Fibroblast of the aortic adventitia (primary cell): ENCODE measurements around the gene SPRING1. TPM values are rescaled to one million over a fixed set of nuclear protein-coding genes. Genes with fewer than 3 reads are reported as not detected.

Source experiments
- DNase-seq: peaks from one replicate; pipeline ENCODE4 v3.0.0-alpha.2; 2010; ENCODE audit warnings: low read depth
- H3K4me3 ChIP-seq: 2 replicates; pipeline ENCODE4 v1.5.1; 2011; ENCODE audit warnings: low read depth, mild to moderate bottlenecking, control low read depth, low read length, moderate library complexity
- total RNA-seq: library from RNA; depleted of rRNA; stranded (reverse); fragments of >200 nt; gene quantifications from 2 replicates; pipeline ENCODE4 v1.2.3, GENCODE V29; 2012; ENCODE audit warnings: low replicate concordance
- TF ChIP-seq, protein P1 (sequence below): IDR thresholded peaks from 2 replicates; pipeline ENCODE4 v1.5.1; 2011; ENCODE audit warnings: mild to moderate bottlenecking, low read length, control low read depth, inconsistent platforms; ENCODE audit not compliant: insufficient read depth

The SPRING1 gene
- total RNA-seq, 1 donor = 24.4 TPM

DNA sequence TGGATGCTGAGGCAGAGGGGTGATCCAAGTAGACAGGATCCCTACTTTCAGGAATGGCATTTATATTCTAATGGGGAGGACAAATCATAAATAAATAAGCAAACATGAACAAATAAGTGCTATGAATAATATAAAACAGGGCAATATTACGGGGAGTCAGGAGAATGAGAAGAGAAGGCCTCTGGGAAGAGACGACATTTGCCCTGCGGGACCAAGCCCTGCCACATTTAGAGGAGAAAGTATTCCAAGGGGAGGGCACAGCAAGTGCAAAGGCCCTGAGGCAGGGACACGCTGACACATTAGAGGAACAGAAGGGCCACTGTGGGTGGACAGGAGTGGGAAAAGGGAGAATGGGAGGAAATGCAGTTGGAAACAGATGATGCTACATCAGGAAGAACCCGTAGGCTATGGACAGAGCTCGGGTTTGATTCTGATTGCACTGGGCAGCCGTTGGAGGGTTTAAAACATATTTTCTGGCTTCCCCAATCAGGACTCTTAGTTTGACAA lies 1.6 kb upstream of the SPRING1 start:
- TF ChIP-seq, protein P1, sequence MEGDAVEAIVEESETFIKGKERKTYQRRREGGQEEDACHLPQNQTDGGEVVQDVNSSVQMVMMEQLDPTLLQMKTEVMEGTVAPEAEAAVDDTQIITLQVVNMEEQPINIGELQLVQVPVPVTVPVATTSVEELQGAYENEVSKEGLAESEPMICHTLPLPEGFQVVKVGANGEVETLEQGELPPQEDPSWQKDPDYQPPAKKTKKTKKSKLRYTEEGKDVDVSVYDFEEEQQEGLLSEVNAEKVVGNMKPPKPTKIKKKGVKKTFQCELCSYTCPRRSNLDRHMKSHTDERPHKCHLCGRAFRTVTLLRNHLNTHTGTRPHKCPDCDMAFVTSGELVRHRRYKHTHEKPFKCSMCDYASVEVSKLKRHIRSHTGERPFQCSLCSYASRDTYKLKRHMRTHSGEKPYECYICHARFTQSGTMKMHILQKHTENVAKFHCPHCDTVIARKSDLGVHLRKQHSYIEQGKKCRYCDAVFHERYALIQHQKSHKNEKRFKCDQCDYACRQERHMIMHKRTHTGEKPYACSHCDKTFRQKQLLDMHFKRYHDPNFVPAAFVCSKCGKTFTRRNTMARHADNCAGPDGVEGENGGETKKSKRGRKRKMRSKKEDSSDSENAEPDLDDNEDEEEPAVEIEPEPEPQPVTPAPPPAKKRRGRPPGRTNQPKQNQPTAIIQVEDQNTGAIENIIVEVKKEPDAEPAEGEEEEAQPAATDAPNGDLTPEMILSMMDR = no peak
- H3K4me3 ChIP-seq = no peak overlapping the region
- DNase-seq = no peak

DNA sequence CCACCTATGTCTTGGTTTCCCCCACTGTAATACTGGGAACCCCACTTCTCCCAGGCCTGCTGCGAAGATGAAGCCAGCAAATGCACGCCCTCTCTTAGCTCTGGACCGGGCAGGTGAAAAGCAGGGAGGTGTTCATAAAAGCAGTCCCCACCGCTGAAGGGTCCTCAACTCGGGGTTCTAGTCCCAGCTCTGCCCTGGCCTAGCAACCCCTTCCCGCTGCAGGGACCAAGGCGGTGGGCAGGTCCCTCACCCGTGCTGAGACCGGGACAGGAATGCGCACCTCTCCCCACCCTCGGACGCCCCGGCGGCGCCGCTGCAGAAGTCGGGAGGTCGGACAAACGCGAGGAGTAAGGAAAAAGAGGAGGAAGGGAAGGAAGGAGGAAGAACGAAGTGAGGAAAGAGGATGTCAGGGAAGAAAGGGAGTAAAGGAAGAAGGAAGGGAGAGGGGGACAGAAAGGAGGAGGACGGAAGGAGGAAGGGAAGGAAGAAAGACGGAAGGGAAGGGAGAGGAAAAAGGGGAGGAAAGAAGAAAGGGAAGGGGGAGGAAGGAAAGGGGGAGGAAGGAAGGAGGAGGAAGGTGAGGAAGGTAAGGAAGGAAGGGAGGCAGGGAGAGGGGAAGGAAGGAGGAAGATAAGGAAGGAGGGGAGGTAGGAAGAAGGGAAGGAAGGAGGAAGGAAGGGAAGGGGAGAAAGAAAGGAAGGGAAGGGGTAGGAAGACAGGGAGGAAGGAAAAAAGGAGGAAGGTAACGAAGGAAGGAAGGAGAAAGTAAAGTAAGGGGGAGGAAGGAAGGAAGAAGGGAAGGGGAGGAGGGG lies 701 bp downstream of the SPRING1 start:
- TF ChIP-seq, protein P1 = no peak
- peak overlapping the region; percentile 95 for H3K4me3 ChIP-seq
- DNase-seq = no peak

DNA sequence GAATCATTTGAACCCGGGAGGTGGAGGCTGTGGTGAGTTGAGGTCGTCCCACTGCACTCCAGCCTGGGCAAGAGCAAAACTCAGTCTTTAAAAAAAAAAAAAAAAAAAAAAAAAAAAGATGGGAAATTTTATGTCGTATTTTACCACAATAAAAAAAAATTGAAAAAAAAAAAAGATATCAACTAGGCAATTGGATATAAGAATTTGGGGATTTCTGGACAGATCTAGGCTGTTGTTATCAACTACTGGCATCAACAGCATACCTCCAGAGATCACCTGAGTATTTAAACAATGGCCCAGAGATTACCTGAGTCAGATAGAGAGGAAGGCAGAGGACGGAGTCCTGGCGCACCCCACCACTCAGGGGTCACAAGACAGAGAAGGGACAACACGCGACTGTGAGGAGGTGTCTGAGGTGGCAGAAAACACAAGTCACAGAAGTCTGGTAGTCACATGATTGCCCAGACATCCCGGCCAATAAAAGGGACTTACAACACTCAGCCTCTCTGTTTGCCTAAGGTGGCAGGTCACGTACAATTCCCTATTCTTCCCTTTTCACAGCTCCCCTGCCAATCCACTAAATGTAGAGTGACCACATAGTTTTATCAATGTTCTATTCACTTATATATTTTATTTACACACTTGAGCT lies 1.8 kb downstream of the SPRING1 start:
- H3K4me3 ChIP-seq = peak overlapping the region; percentile 95
- TF ChIP-seq, protein P1 = no peak

DNA sequence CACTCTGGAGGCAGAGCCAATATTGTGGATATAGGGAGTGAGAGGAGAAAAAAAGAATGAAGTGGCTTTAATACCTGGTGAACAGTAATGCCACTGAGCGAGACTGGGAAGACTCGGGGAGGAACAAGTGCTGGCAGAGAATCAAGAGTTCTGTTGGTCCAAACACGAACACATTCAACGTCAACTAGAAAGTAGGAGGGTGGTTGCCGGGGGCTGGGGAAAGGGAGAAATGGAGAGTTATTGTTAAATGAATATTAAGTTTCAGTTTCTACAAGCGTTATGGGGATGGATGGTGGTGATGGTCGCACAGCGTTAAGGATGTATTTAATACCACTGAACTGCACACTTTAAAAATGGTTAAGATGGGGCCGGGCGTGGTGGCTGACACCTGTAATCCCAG lies 2.8 kb downstream of the SPRING1 start:
- H3K4me3 ChIP-seq = no peak overlapping the region
- DNase-seq = no peak
- TF ChIP-seq, protein P1 = no peak

More for the DNA sequence above, 1.8 kb downstream of the SPRING1 start:
- DNase-seq = no peak

DNA sequence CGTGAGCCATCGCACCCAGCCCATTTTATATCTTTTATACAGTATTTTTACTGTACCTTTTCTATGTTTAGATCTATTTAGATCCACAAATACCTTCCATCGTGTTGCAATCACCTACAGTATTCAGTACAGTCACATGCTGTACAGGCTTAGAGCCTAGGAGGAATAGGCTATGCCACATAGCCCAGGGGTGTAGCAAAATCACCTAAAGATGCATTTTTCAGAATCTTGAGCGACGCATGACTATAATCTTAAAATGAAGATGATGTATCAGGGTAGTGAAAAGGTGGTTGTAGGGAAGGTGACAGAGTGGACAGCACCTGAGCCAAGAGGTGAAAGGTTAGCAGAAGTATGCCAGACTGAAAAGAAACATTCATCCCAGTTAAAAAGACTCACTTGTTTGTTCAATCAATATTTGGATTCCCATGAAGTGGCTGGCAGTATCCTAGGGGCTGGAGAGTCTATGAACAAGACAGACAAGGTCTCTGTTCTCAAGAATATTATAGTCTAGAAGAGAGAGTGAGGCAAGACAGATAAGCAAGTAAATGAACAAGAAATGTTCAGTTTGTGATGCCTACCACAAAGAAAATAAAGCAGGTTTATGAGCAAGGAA lies 3.6 kb downstream of the SPRING1 start:
- no peak overlapping the region for H3K4me3 ChIP-seq
- DNase-seq = no peak
- TF ChIP-seq, protein P1 = no peak

DNA sequence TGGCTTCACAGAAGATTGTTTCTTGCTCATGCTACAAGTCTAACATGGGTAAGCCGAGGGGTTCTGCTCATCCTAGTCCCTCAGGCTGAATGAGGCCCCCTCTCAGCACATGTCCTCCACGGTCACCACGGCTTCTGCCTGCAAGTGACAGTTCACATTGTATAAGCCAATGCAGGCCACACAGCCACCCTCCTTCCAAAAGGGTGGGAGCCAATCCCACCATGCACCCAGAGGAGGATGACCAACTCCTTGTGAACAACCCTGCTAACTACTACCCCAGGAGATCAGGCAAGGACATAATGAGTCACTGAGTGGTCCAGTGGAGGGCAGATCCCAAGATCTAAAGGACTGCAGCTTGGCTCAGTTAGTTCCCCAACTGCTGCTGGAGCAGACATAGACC lies 6.1 kb downstream of the SPRING1 start:
- H3K4me3 ChIP-seq = no peak overlapping the region
- TF ChIP-seq, protein P1 = no peak
- no peak for DNase-seq
